HG03354 (cell line): ENCODE results near the gene CAMKK2.
"Not testable (repeated sequence)": the region's sequence is repeated elsewhere in the genome, so short reads cannot be mapped to it uniquely, and the experiment has no call there.

Experiments
- ATAC-seq: cut with Tn5 transposase; IDR thresholded peaks from one replicate; pipeline ENCODE4 v1.9.1; 2021; ENCODE audit warnings: mild to moderate bottlenecking; ENCODE audit not compliant: unreplicated experiment, poor library complexity, severe bottlenecking

Gene CAMKK2

DNA sequence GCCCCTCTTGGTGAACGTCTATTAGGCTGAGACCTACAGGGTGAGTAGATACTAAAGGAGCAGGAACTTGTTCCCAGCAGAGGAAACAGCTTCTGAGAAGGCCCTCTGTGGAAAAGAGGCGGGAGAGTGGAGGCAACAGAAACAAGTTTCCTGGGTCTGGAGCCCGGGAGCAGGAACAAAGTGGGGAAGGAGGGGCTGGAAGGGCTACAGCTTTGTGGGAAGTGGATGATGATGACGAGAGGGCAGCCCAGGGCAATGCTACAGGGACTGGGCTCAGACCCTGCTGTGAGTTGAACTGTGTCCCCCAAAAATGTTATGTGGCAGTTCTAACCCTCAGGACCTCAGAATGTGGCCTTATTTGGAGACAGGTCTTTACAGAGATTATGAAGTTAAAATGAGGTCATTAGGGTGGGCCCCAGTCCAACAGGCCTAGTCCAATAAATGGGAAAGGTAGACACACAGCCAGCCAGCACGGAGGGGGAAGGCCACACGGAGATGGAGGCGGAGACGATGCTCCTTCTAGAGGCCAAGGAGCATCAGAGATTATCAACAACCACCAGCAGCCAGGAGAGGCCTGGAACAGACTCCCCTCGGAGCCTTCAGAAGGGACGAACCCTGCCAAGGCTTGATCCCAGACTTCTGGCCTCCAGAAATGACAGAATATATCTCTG, 14.3 kb downstream of the CAMKK2 start:
- no peak for ATAC-seq

DNA sequence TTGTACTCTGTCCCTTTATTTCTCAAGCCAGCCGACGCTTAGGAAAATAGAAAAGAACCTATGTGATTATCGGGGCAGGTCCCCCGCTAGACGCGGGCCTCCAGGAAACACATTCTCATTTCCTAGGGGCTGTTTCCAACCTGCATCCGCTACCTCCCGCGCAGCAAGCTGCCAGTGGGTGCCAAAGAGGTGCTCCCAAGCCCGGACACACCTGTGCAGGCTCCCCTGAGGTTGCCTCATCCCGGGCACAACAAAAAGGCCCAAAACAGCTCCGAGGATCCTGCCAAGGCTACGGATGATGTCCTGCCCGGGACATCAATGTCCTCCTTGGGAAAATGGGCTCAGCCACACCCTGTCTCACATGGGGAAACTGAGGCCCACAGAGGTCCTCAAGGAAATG, 15.4 kb downstream of the CAMKK2 start:
- ATAC-seq = not testable (repeated sequence)

DNA sequence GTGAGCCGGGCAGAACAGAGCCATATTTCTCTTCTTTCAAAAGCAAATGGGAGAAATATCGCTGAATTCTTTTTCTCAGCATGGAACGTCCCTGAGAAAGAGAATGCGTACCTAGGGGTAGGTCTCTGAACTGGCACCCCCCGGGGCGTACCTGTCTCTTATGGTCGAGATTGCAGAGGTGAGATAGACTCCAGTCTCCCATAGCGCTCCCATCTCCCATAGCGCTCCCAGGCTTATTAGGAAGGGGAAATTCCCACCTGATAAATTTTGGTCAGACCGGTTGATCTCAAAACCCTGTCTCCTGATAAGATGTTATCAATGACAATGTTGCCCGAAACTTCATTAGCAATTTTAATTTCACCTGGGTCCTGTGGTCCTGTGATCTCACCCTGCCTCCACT, 16.0 kb downstream of the CAMKK2 start:
- ATAC-seq = not testable (repeated sequence)

DNA sequence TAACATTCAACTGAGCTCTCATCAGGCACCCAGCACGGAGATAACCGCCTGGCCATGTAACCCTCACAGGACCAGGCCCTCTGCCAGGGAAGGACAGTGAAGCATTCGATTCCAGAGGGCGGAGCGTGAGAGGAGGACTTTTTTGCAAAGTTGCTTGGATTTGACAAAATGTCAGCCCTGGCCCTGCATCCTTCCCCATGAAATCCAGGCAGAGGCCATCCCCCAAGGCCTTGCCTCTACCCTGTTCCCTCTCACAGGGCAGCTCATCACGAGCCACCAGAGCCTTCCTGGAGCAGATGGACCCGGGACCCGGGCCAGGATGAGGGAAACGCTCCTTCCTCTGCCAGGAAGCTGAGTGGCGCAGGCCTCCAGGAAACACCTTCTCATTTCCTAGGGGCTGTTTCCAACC, 17.0 kb downstream of the CAMKK2 start:
- no peak for ATAC-seq

DNA sequence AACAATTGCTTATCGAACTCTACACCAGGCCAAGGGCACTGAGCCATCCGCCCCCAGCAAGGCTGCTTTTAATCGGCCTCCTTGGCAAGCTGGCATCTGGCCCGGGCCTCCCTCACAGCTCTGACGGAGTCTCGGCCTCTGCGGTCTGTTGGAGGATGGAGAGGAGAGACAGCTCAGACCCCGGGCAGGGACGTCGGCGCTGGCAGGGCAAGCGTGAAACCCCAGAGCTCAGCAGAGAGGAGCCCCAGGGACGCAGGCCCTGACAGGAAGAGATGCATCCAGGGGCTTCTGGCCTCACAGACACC, 17.5 kb downstream of the CAMKK2 start:
- no peak for ATAC-seq

DNA sequence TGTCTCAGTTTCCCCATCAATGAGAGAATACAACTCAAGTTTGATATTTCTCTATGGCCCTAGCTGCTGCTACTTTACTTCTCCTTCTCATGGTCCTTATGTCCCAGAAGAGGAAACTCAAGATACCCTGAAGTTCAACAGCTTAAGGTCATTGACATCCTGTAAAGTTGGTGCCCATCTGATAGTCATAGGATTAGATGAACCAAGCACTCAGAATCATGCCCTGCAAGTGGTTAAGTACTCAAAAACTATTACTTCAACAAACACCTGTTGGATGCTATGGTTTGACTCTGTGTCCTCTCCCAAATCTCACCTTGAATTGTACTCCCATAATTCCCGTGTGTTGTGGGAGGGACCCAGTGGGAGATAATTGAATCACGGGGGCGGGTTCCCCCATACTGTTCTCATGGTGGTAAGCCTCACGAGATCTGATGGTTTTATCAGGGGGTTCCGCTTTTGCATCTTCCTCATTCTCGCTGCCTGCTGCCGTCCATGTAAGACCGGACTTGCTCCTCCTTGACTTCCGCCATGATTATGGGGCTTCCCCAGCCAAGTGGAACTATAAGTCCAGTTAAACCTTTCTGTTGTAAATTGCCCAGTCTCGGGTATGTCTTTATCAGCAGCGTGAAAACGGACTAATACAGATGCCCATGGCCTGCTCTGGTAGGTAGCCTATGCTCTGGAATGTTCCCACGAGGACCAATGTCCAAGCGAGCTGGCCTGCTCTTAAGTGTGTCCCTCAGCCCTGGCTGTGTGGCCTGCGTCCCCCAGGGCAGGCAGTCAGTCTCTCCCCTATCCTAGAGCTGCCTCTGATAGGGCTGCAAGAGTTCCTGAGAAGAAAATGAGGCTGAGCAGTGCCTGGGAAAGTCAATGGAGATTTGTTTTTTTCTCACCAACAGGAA, 18.1 kb downstream of the CAMKK2 start:
- ATAC-seq = no peak

DNA sequence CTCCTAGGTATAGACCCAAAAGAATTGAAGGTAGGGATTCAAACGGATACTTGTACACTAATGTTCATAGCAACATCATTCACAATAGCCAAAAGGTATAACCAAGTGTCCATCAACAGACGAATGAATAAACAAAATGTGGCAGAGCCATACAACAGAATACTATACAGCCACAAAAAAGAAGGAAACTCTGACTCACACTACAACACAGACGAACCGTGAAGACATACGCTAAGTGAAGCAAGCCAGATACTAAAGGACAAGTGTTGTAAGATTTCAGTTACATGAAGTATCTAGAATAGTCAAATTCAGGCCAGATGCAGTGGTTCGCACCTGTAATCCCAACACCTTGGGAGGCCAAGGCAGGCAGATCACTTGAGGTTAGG, 19.1 kb downstream of the CAMKK2 start:
- no peak for ATAC-seq

DNA sequence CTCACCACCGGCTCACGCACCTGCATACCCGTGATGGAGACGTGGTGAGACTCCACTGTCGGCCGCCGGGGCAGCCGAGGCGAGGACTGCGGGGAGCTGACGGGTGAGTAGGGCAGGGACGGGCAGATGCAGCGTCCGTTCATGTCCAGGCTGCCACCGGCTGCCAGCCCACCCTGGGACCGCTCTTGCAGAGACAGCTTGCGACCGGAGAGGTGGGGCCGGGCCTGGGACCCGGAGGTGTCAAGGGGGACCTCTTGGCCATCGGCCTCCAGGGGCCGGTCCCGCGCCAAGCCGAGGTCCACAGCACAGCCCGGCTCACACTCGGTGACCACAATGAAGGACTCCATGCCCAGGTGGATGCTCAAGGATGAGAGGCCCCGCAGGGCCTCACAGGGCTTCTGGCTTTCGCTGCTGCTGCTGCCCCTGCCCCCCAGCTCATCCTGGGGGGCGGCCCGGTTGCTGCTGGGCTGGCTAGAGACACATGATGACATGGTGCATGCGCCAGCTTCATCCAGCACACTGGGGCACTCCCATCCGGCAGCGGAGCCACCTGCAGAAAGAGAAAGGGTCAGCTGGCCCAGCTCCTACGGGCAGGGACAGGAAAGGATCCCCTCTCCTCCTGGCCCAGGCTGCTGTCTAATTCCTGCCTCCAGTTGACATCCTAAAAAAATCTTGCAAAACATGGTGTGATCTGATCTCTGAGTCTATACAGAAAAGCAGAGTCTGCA, 22.3 kb downstream of the CAMKK2 start:
- no peak for ATAC-seq

DNA sequence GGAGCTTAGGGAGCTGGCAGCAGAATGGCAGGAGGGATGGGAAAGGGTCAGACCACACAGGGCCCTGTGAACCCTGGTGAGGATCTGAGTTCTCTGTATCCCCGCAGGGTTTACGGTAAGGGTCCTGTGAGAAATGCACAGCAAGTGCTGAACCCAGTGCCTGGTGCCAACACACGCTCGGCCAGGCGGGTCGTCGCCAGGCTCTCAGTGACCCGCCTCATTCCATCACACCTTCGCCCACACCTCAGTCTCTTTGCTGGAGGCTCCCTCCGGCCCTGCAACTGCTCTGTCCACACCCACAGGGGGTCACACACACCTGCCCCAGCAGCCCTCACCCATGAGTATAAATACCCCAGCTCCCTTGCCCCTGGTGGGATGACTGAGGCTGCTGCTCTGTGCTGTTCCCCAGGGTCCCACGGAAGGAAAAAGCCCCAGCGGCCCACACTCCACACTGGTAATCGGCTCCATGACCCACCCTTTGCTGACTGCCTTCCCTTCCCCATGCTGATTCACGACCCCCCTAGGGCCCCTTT, 23.1 kb downstream of the CAMKK2 start:
- ATAC-seq = no peak

DNA sequence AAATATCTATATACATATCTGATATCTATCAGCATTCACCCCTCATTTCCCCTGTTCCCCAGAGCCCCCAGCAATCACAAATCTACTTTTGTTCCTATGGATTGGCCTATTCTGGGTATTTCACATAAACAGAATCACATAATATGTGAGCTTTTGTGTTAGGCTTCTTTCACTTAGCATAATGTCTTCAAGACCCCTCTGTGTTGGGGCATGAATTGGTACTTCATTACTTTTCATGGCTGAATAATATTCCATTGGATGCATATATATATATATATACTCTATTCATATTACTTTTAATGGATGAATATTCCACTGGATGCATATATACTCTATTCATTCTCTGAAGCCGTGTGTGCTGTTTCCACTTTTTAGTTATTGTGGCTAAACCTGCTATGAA, 28.7 kb downstream of the CAMKK2 start:
- ATAC-seq = no peak

DNA sequence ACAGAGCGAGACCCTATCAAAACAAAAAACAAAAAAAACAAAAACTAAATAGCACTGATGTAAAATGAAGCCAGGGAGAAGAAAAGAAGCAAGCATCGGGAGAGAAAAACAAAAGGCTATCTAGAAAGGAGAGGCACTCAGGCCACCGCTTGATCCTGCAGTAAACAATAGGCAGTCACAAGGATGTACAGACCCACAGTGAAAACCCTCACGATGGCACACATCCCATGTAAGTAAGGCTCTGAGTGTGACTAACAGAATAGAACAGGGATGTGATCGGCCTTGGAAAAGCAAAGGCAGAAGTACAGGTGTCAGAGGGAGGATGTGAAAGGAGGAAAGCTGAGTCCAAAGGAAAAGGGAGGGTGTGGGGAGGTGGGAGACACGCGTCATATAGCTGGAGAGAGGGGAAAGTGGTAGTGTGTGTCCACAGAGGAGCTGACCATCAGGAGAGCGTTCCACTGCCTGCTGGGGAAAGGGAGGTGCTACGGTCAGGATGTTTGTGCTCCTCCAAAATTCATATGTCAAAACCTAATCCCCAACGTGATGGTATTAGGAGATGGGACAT, 31.5 kb downstream of the CAMKK2 start:
- ATAC-seq = no peak

DNA sequence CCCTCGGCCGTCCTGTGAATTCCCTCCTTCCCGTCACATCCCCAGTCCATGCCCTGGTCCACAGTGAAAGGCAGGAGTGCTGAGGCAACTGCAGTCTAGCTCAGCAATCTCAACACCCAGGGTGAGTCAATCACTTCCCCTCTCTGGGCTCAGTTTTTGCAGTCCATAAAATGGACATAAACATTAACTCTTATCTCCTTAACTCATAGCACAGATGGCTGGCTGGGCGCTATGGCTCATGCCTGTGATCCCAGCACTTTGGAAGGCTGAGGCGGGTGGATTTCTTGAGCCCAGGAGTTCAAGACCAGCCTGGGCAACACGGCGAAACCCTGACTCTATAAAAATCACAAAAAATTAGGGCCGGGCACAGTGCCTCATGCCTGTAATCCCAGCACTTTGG, 32.4 kb downstream of the CAMKK2 start:
- no peak for ATAC-seq

DNA sequence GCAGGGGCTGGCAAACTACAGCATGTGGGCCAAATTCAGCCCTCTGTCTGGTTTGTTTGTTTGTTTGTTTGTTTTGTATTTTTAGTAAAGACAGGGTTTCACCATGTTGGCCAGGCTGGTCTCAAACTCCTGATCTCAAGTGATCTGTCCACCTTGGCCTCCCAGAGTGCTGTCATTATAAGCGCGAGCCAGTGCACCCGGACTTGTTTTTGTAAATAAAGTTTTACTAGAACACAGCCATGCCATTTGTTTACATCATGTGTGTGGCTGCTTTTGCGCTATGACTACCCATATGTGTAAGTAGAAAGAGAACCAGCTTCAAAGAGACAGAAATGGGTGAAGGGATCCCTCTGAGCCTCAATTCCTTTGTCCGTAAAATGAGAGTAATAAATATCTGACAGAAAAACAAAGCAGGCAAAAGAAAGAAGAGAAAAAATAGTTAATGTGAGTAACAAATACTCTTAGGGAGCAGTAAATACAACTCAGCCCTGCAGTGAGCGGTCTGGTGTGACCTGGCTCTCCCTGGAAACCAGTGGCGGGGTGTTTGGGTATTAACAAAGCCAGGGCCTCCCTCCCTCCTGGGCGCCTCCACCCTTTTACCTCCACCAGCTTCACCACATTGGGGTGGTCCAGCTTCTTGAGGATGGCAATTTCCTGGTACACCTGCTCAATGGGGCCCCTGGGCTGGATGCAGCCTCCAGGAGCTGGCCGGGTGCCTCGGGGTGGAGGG, 33.1 kb downstream of the CAMKK2 start:
- ATAC-seq = no peak

DNA sequence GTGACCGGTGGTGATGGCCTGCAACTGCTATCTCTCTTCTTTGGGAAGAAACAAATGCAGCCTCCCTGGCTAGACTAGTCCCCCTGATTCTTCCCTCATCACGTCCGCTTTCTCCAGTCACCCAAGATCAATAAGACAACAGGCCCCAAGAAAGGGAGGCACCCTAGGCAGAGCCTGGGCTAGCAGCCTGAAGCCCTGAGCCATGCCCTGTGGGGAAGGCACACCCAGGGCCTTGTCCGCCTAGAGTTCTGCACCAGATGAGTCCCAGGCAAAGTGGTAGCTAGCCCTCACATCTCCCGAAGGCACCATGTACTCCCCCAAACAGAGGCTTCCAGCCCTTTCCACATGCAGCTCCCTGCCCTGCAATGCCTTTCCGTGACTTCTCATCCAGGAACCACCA, 35.1 kb downstream of the CAMKK2 start:
- ATAC-seq = no peak

DNA sequence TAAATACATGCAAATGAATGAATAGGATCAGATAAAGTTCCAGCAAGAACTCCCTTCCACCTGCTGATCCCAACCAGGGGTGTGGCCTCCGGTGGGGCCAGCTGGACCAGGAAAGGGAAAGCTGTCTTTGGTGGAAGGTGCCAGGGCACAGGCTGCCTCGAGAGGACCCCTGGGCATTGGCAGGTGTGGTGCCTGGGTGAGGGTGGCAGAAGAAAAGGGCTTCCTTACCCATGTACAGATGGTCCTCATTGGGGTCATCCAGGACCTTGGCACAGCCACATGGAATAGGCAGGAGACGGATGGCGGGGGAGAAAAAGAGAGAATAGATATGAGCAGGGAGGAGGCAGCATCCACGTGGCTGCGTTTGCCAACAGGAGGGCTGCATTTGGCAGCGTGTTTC, 36.4 kb downstream of the CAMKK2 start:
- no peak for ATAC-seq

DNA sequence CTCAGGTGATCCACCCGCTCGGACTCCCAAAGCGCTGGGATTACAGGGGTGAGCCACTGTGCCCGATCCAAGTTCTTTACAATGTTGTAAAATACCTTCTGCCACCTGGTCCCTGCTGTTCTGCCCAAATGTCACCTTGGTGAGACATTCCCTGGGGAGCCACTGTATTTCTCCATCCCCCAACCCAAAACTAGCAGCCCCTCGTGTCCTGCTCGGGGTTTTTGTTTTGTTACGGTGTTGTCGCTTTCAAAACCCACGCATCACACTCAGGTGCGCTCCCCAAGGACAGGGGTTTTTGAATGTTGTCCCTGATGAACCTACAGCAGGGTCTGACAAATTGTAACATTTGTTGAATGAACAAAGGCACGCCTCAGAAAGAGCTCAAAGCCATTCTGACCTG, 37.4 kb downstream of the CAMKK2 start:
- ATAC-seq = no peak

DNA sequence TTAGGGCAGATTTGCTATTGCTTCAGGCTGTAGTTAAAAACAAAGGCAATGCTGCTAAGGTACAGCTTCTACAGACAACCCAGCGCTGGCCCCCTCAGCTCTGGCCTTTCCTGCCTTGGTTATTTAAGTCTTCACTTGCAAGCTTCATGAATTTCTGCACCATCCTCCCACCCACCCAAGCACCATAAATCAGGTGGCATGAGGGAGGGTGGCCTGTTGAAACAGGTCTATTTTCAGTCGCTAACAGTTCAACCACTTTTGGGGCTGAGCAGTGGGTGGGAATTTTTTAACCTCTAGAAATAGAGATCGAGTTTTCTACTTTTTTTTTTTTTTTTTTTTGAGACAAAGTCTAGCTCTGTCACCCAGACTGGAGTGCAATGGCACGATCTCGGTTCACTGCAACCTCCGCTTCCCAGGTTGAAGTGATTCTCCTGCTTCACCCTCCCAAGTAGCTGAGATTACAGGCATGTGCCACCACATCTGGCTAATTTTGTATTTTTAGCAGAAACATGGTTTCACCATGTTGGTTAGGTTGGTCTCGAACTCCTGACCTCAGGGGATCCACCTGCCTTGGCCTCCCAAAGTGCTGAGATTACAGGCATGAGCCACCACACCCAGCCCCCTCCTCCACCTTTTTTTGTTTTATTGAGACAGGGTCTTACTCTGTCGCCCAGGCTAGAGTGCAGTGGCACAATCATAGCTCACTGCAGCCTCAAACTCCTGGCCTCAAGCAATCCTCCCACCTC, 38.6 kb downstream of the CAMKK2 start:
- ATAC-seq = not testable (repeated sequence)

DNA sequence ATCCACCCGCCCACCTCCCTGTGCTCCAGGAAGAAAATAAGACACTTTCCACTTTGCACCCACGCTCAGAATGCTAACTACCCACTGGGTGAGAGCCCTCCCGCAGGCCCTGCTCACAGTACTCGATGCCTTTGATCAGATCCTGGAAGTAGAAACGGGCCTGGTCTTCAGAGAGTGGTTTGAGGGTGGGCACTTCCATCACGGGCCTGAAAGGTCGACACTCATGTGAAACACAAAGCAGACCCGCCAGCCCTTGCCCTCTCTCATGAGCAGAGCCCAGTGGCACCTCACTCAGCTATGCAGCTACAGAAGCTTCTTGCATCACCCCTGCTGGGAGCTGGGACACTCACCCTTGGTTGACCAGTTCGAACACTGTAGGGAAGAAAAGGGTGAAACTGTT, 41.1 kb downstream of the CAMKK2 start:
- no peak for ATAC-seq
